Neuronal stem cell (in vitro differentiated cells): ENCODE measurements around the gene TTLL8.

Experiments
- DNase-seq: peaks from one replicate; pipeline ENCODE4 v3.0.0-alpha.2; 2013; ENCODE audit warnings: low spot score
- H2AFZ ChIP-seq: one replicate; pipeline ENCODE4 v1.6.1; 2013; ENCODE audit warnings: mild to moderate bottlenecking, low read length, inconsistent platforms
- H2AK5ac ChIP-seq: 2 replicates; pipeline ENCODE4 v1.6.1; 2013; ENCODE audit warnings: low read depth, mild to moderate bottlenecking, inconsistent platforms, low read length, moderate library complexity, mixed read lengths
- H2BK120ac ChIP-seq: 2 replicates; pipeline ENCODE4 v1.6.1; 2013; ENCODE audit warnings: low read depth, mild to moderate bottlenecking, inconsistent platforms, low read length, moderate library complexity, mixed read lengths
- H2BK12ac ChIP-seq: one replicate; pipeline ENCODE4 v1.6.1; 2013; ENCODE audit warnings: low read length, inconsistent platforms
- H2BK15ac ChIP-seq: 2 replicates; pipeline ENCODE4 v1.6.1; 2013; ENCODE audit warnings: mild to moderate bottlenecking, low read length, inconsistent platforms, mixed read lengths
- H2BK5ac ChIP-seq: one replicate; pipeline ENCODE4 v1.6.1; 2013; ENCODE audit warnings: inconsistent platforms, mild to moderate bottlenecking, low read length, moderate library complexity
- H3K14ac ChIP-seq: one replicate; pipeline ENCODE4 v1.6.1; 2013; ENCODE audit warnings: low read length, inconsistent platforms
- H3K18ac ChIP-seq: 2 replicates; pipeline ENCODE4 v1.6.1; 2013; ENCODE audit warnings: low read length, inconsistent platforms
- H3K23ac ChIP-seq: 2 replicates; pipeline ENCODE4 v1.6.1; 2013; ENCODE audit warnings: low read depth, mild to moderate bottlenecking, mixed read lengths, low read length, inconsistent platforms; ENCODE audit not compliant: poor library complexity
- H3K27ac ChIP-seq: replicated peaks from 3 replicates; pipeline ENCODE4 v1.5.1; 2013; ENCODE audit warnings: low read length, inconsistent platforms
- H3K27me3 ChIP-seq, 3 experiments: 2 replicates each; pipeline ENCODE4 v1.6.1; 2013; ENCODE audit warnings: low read length in 3 of 3, mild to moderate bottlenecking in 2 of 3, inconsistent platforms in 1 of 3, low read depth in 1 of 3, mixed read lengths in 1 of 3, moderate library complexity in 1 of 3; ENCODE audit not compliant: control insufficient read depth in 3 of 3, insufficient read depth in 3 of 3
- H3K36me3 ChIP-seq, 2 donors: replicated peaks in 1 of 2; 2 replicates each; pipeline ENCODE4 v1.6.1; 2013; ENCODE audit warnings: low read length in 2 of 2; ENCODE audit not compliant: control insufficient read depth in 2 of 2, insufficient read depth in 2 of 2
- H3K4ac ChIP-seq: 2 replicates; pipeline ENCODE4 v1.6.1; 2013; ENCODE audit warnings: inconsistent platforms, mild to moderate bottlenecking, low read length, moderate library complexity
- H3K4me1 ChIP-seq, 2 donors: 1 replicate in 1 of 2; 2 replicates in 1 of 2; pipeline ENCODE4 v1.6.1; 2013; ENCODE audit warnings: low read length in 2 of 2, low read depth in 1 of 2; ENCODE audit not compliant: control insufficient read depth in 2 of 2, insufficient read depth in 1 of 2
- H3K4me2 ChIP-seq: one replicate; pipeline ENCODE4 v1.6.1; 2013; ENCODE audit warnings: mild to moderate bottlenecking, low read length, inconsistent platforms; ENCODE audit not compliant: insufficient read depth, poor library complexity, severe bottlenecking
- H3K4me3 ChIP-seq, 2 donors: 2 replicates each; pipeline ENCODE4 v1.5.1; 2013; ENCODE audit warnings: low read length in 2 of 2, mild to moderate bottlenecking in 2 of 2, inconsistent platforms in 1 of 2, moderate library complexity in 1 of 2
- H3K79me1 ChIP-seq: one replicate; pipeline ENCODE4 v1.6.1; 2013; ENCODE audit warnings: low read depth, mild to moderate bottlenecking, inconsistent platforms, low read length, moderate library complexity
- H3K9ac ChIP-seq: one replicate; pipeline ENCODE4 v1.6.1; 2013; ENCODE audit warnings: mild to moderate bottlenecking, low read depth, low read length, inconsistent platforms; ENCODE audit not compliant: poor library complexity
- H3K9me3 ChIP-seq, 2 donors: replicated peaks in 1 of 2; 2 replicates each; pipeline versions ENCODE3 to v1.6.1; 2013; ENCODE audit warnings: low read length in 2 of 2, mild to moderate bottlenecking in 2 of 2, inconsistent platforms in 1 of 2, low read depth in 1 of 2, mixed read lengths in 1 of 2, moderate library complexity in 1 of 2; ENCODE audit not compliant: control insufficient read depth in 2 of 2, insufficient read depth in 1 of 2
- H4K8ac ChIP-seq: one replicate; pipeline ENCODE4 v1.6.1; 2013; ENCODE audit warnings: low read depth, mild to moderate bottlenecking, inconsistent platforms, low read length, moderate library complexity
- H4K91ac ChIP-seq: one replicate; pipeline ENCODE4 v1.6.1; 2013; ENCODE audit warnings: low read length, low read depth, mild to moderate bottlenecking, inconsistent platforms; ENCODE audit not compliant: poor library complexity
- WGBS, 2 donors: extraction: QIAGEN DNeasy Blood & Tissue Kit; methylation state at CpG; one replicate each; pipeline ENCODE4 v1.1.7; 2013; ENCODE audit warnings: missing lambda C conversion rate in 2 of 2, mixed read lengths in 1 of 2; ENCODE audit not compliant: insufficient read length in 2 of 2, insufficient replicate concordance in 1 of 2; ENCODE audit errors: extremely low coverage in 2 of 2; 5-methylcytosine and 5-hydroxymethylcytosine counted together

TTLL8 gene

DNA sequence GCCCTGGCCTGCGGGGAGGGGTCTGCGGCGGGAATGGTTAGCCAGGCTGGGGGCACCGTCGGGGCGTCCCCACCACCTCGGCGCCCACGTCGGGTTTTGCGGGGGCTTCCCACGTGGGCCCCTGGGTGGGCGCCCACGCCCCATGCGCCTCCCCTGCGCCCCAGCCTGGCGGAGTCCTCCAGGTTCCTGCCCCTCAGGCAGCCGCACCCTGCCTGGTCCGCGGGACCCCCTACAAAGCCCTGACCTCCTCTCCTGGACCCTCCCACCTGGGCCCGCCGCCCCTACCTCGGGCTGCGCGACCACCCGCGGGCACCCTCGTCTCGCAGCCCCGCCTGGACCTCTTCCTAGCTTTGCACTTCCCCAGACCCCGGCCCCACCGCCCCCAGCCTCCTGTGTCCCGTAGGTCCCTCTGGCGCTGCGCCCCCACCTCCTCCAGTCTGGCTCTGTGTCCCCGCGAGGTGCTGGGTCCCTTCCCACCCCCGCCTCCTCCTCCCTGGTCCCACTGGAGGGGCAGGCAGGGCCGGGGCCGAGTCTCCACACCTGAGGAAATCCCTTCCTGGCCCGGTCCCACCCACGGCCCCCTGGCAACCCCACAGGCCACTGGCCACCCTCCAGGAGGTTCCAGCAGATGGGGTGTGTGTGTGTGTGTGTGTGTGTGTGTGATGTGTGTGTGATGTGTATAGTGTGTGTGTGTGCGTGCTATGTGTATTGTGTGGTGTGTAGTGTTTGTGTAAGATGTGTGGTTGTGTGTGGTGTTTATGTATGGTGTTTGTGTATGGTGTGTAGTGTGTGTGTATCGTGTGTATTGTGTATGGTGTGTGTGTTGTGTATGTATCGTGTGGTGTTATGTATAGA is 85.7 kb downstream of the TTLL8 start:
- H2BK15ac ChIP-seq: peak overlapping the region; percentile 99
- no peak overlapping the region for H3K4ac ChIP-seq
- peaks cover 8% of the 10 kb centered on the region for H3K79me1 ChIP-seq
- H3K4me3 ChIP-seq: peak overlapping the region in 1 of 2 donors; percentile 47
- H2BK5ac ChIP-seq: no peak overlapping the region
- H4K91ac ChIP-seq: no peak overlapping the region
- H3K27ac ChIP-seq: no peak overlapping the region
- 100% methylated on average over 2 to 3 of the region's 45 CpGs for WGBS, 2 donors
- peak overlapping the region; percentile 87 for H2BK120ac ChIP-seq
- no peak overlapping the region for H4K8ac ChIP-seq
- H2AK5ac ChIP-seq: peak overlapping the region; percentile 100
- no peak overlapping the region for H2BK12ac ChIP-seq
- peaks cover 0 to 11% of the 10 kb centered on the region in 2 donors for H3K9me3 ChIP-seq
- H2AFZ ChIP-seq: no peak overlapping the region
- peak overlapping the region; percentile 99 for H3K23ac ChIP-seq
- H3K36me3 ChIP-seq: no peaks in the 10 kb centered on the region
- peak overlapping the region; percentile 98 for H3K18ac ChIP-seq
- H3K27me3 ChIP-seq: peaks cover 0 to 30% (median 0%) of the 10 kb centered on the region in 3 experiments
- no peak overlapping the region for H3K14ac ChIP-seq
- H3K4me1 ChIP-seq: peaks cover 7 to 26% of the 10 kb centered on the region in 2 donors
- no peak for DNase-seq
- peak overlapping the region; percentile 22 for H3K9ac ChIP-seq
- H3K4me2 ChIP-seq: peak overlapping the region; percentile 2

GRCh38 chr22:49971232-49972162 is 86.6 kb downstream of the TTLL8 start:
- H3K14ac ChIP-seq: peak overlapping the region; percentile 94
- peaks cover 8% of the 10 kb centered on the region for H3K79me1 ChIP-seq
- H3K36me3 ChIP-seq: no peaks in the 10 kb centered on the region
- peaks cover 0 to 30% (median 0%) of the 10 kb centered on the region in 3 experiments for H3K27me3 ChIP-seq
- peak overlapping the region; percentile 88 for H3K9ac ChIP-seq
- H4K91ac ChIP-seq: no peak overlapping the region
- H3K4me2 ChIP-seq: peak overlapping the region; percentile 83
- peak overlapping the region; percentile 75 for H2BK5ac ChIP-seq
- H2BK12ac ChIP-seq: peak overlapping the region; percentile 94
- peak overlapping the region; percentile 100 for H2AK5ac ChIP-seq
- peaks cover 15 to 35% of the 10 kb centered on the region in 2 donors for H3K4me1 ChIP-seq
- peak overlapping the region; percentile 80 for H2AFZ ChIP-seq
- peak overlapping the region; percentile 99 for H2BK15ac ChIP-seq
- peak overlapping the region; percentile 98 for H3K18ac ChIP-seq
- DNase-seq: no peak
- H4K8ac ChIP-seq: peak overlapping the region; percentile 17
- H3K9me3 ChIP-seq: peaks cover 0 to 11% of the 10 kb centered on the region in 2 donors
- H3K27ac ChIP-seq: no peak overlapping the region
- WGBS, 2 donors: no CpG with 5 or more reads among the region's 81 CpGs
- peak overlapping the region in 1 of 2 donors; percentile 69 for H3K4me3 ChIP-seq
- H3K4ac ChIP-seq: peak overlapping the region; percentile 84
- H3K23ac ChIP-seq: peak overlapping the region; percentile 99
- peak overlapping the region; percentile 87 for H2BK120ac ChIP-seq

DNA sequence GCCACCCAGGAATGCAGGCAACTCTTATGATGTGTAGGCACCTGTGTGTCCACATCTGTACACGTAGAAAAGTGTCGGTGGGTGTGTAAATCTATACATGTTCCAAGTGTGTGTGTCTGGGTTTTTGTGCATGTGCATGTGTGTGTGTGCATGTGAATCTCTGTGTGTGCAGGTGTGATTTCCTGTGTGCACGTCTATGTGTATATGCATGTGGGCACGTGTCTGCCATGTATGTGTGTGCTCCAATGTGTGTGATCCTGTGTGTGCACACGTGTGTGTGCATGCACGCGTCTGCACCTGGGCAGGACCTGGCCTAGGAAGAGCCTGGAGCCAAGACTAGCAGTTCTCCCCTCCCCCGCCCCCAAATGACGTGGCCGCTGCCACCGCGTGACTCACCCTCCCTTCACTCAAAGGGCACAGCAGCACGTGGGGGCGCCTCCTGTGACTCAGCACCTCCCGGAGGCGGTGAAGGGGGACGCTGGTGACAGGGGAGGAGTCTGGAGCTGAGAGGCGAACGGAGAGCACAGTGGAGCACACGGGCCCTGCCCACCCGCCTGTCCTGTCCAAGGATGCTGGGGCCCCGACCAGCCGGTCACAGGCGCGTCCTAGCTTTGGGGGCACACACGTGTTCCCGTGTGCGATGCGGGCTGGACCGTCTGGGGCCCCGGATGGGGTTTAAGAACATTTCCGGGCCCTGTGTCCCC is 87.4 kb downstream of the TTLL8 start:
- WGBS, 2 donors: no CpG with 5 or more reads among the region's 32 CpGs
- no peak overlapping the region for H3K4ac ChIP-seq
- peak overlapping the region; percentile 4 for H2BK5ac ChIP-seq
- peak overlapping the region in 1 of 2 donors; percentile 69 for H3K4me3 ChIP-seq
- DNase-seq: peak; percentile 82
- H2BK120ac ChIP-seq: peak overlapping the region; percentile 99
- H4K8ac ChIP-seq: peak overlapping the region; percentile 24
- peak overlapping the region; percentile 46 for H3K9ac ChIP-seq
- H4K91ac ChIP-seq: peak overlapping the region; percentile 87
- peak overlapping the region; percentile 80 for H2AFZ ChIP-seq
- H3K9me3 ChIP-seq: peaks cover 0 to 11% of the 10 kb centered on the region in 2 donors
- H3K14ac ChIP-seq: peak overlapping the region; percentile 5
- peak overlapping the region; percentile 98 for H3K18ac ChIP-seq
- peaks cover 0 to 29% (median 0%) of the 10 kb centered on the region in 3 experiments for H3K27me3 ChIP-seq
- H2BK15ac ChIP-seq: peak overlapping the region; percentile 99
- H3K27ac ChIP-seq: no peak overlapping the region
- H3K79me1 ChIP-seq: peaks cover 8% of the 10 kb centered on the region
- peaks cover 19 to 38% of the 10 kb centered on the region in 2 donors for H3K4me1 ChIP-seq
- peak overlapping the region; percentile 83 for H3K4me2 ChIP-seq
- peak overlapping the region; percentile 100 for H2AK5ac ChIP-seq
- H2BK12ac ChIP-seq: no peak overlapping the region
- peak overlapping the region; percentile 99 for H3K23ac ChIP-seq
- no peaks in the 10 kb centered on the region for H3K36me3 ChIP-seq
